Erythroblast (primary cell): ENCODE data around the gene PTPRU.

Experiments
- GATA1 ChIP-seq: IDR thresholded peaks from 2 replicates; pipeline ENCODE4 v1.6.1; 2011; ENCODE audit warnings: low read depth, mild to moderate bottlenecking, control low read depth, low read length, moderate library complexity
- POLR2A ChIP-seq: IDR thresholded peaks from 2 replicates; pipeline ENCODE4 v1.6.1; 2011; ENCODE audit warnings: mild to moderate bottlenecking, low read length

DNA sequence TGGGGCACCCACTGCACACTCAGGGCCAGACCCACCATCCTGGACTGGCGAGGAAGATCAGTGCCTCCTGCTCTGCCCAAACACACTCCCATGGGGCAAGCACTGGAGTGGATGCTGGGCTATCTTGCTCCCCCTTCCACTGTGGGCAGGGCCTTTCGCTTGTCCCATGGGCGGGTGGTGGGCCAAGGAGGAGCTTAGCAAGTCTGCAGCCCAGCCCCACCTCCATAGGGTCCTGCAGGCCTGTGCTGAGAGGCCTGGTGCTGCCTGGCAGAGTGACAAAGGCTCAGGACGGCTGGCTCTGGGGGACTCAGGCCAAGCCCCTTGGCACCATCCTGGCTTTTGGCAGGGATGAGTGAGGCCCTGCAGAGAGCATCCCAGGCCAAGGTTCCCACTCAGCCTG lies 89.4 kb downstream of the PTPRU start:
- no peak for TF ChIP-seq POLR2A
- no peak for TF ChIP-seq GATA1
